Vagina (tissue), 2 donors: ENCODE results near the gene TMEM248. TPM values are rescaled to one million over a fixed set of nuclear protein-coding genes. Genes with fewer than 3 reads are reported as not detected.

Source experiments
- DNase-seq, 2 donors: peaks; one replicate each; pipeline ENCODE4 v3.0.0-alpha.2; 2017; ENCODE audit errors: extremely low spot score in 2 of 2
- H3K27ac ChIP-seq: fragments of 200-600 bp; sonication (generic); one replicate; pipeline ENCODE4 v1.5.1; 2019
- H3K27me3 ChIP-seq: fragments of 200-600 bp; sonication (generic); one replicate; pipeline ENCODE4 v1.5.1; 2019
- H3K36me3 ChIP-seq, 2 donors: fragments of 200-600 bp; sonication (generic); one replicate each; pipeline ENCODE4 v1.5.1; 2017 to 2019
- H3K4me1 ChIP-seq: fragments of 200-600 bp; sonication (generic); one replicate; pipeline ENCODE4 v1.5.1; 2019
- H3K4me3 ChIP-seq, 2 donors: fragments of 200-600 bp; sonication (generic); 1 replicate in 1 of 2; 2 replicates in 1 of 2; pipeline ENCODE4 v1.5.1; 2016 to 2019
- H3K9me3 ChIP-seq: fragments of 200-600 bp; sonication (generic); one replicate; pipeline ENCODE4 v1.5.1; 2019
- CTCF ChIP-seq, 3 experiments: fragments of 450-650 bp in 2 of 3; fragments of 200-600 bp in 1 of 3; sonication (generic) in 1 of 3; IDR thresholded peaks; one replicate each; pipeline ENCODE4 v1.5.1; 2017 to 2019; ENCODE audit warnings: antibody characterized with exemption in 3 of 3, mild to moderate bottlenecking in 2 of 3, moderate library complexity in 2 of 3
- POLR2A ChIP-seq, 2 donors: fragments of 450-650 bp; IDR thresholded peaks; one replicate each; pipeline ENCODE4 v1.6.1; 2017; ENCODE audit warnings: antibody characterized with exemption in 2 of 2, mild to moderate bottlenecking in 2 of 2, moderate library complexity in 2 of 2
- POLR2AphosphoS5 ChIP-seq, 2 donors: sonication (generic); formaldehyde crosslinking; IDR thresholded peaks; one replicate each; pipeline ENCODE4 v1.9.0; 2017; ENCODE audit warnings: antibody characterized with exemption in 2 of 2, mild to moderate bottlenecking in 2 of 2, low read depth in 1 of 2; ENCODE audit not compliant: insufficient read depth in 1 of 2
- intact Hi-C: fragments of 100-400 bp; cut with DNase I; formaldehyde crosslinking; loops from one replicate; pipeline ENCODE4 v1.15.1; 2023
- total RNA-seq: library from RNA; depleted of rRNA; stranded (reverse); fragments of >200 nt; gene quantifications from one replicate; pipeline ENCODE4 v1.2.3, GENCODE V29; 2016

TMEM248 gene
- total RNA-seq, 1 donor from 2014 or later = 59.7 TPM

GRCh38 chr7:66928388-66928787 lies 7.4 kb downstream of the TMEM248 start:
- no peak for DNase-seq
- no peak overlapping the region for H3K4me3 ChIP-seq
- intact Hi-C loops = no loop called here
- H3K36me3 ChIP-seq = no peaks in the 10 kb centered on the region
- no peaks in the 10 kb centered on the region for H3K27me3 ChIP-seq
- TF ChIP-seq CTCF (IDR thresholded peaks at IDR 0.05) (no peak), POLR2A (IDR thresholded peaks at IDR 0.05) (no peak), POLR2AphosphoS5 (IDR thresholded peaks at IDR 0.05; ENCODE audit: insufficient read depth in 1 of 2, low read depth in 1 of 2) (no peak)
- H3K4me1 ChIP-seq = peaks cover 78% of the 10 kb centered on the region
- H3K9me3 ChIP-seq = no peaks in the 10 kb centered on the region
- no peak overlapping the region for H3K27ac ChIP-seq

GRCh38 chr7:66929165-66929564 lies 8.1 kb downstream of the TMEM248 start:
- H3K4me3 ChIP-seq = no peak overlapping the region
- H3K27ac ChIP-seq = no peak overlapping the region
- no peaks in the 10 kb centered on the region for H3K27me3 ChIP-seq
- DNase-seq = no peak
- H3K4me1 ChIP-seq = peaks cover 72% of the 10 kb centered on the region
- no peaks in the 10 kb centered on the region for H3K36me3 ChIP-seq
- intact Hi-C loops = no loop called here
- TF ChIP-seq POLR2A (IDR thresholded peaks at IDR 0.05) (no peak), POLR2AphosphoS5 (IDR thresholded peaks at IDR 0.05; ENCODE audit: insufficient read depth in 1 of 2, low read depth in 1 of 2) (no peak), CTCF (IDR thresholded peaks at IDR 0.05) (no peak)
- no peaks in the 10 kb centered on the region for H3K9me3 ChIP-seq

GRCh38 chr7:66929935-66930334 lies 8.9 kb downstream of the TMEM248 start:
- Histone ChIP-seq H3K27me3 (no peaks in the 10 kb centered on the region), H3K36me3 (no peaks in the 10 kb centered on the region), H3K27ac (no peak overlapping the region), H3K4me3 (no peak overlapping the region), H3K9me3 (no peaks in the 10 kb centered on the region), H3K4me1 (peaks cover 66% of the 10 kb centered on the region)
- no peak for DNase-seq
- intact Hi-C loops = no loop called here
- TF ChIP-seq POLR2A (IDR thresholded peaks at IDR 0.05) = no peak
- no peak for TF ChIP-seq CTCF (IDR thresholded peaks at IDR 0.05)
- TF ChIP-seq POLR2AphosphoS5 (IDR thresholded peaks at IDR 0.05; ENCODE audit: insufficient read depth in 1 of 2, low read depth in 1 of 2) = no peak

GRCh38 chr7:66930341-66930740 lies 9.3 kb downstream of the TMEM248 start:
- Histone ChIP-seq H3K4me1 (peaks cover 66% of the 10 kb centered on the region), H3K9me3 (no peaks in the 10 kb centered on the region), H3K27me3 (no peaks in the 10 kb centered on the region), H3K4me3 (no peak overlapping the region), H3K27ac (no peak overlapping the region), H3K36me3 (no peaks in the 10 kb centered on the region)
- DNase-seq = no peak
- TF ChIP-seq CTCF (IDR thresholded peaks at IDR 0.05) (no peak), POLR2AphosphoS5 (IDR thresholded peaks at IDR 0.05; ENCODE audit: insufficient read depth in 1 of 2, low read depth in 1 of 2) (no peak), POLR2A (IDR thresholded peaks at IDR 0.05) (no peak)
- intact Hi-C loops = no loop called here

- no peak overlapping the region for H3K4me3 ChIP-seq
- no peaks in the 10 kb centered on the region for H3K9me3 ChIP-seq
Measured at GRCh38 chr7:66933469-66933868, 12.4 kb downstream of the TMEM248 start.

More at GRCh38 chr7:66933469-66933868, 12.4 kb downstream of the TMEM248 start:
- no peaks in the 10 kb centered on the region for H3K27me3 ChIP-seq
- intact Hi-C loops = no loop called here
- peaks cover 38% of the 10 kb centered on the region for H3K4me1 ChIP-seq
- DNase-seq = no peak
- H3K27ac ChIP-seq = no peak overlapping the region
- TF ChIP-seq POLR2AphosphoS5 (IDR thresholded peaks at IDR 0.05; ENCODE audit: insufficient read depth in 1 of 2, low read depth in 1 of 2) = no peak
- no peak for TF ChIP-seq POLR2A (IDR thresholded peaks at IDR 0.05)
- no peaks in the 10 kb centered on the region for H3K36me3 ChIP-seq
